Mammary epithelial cell (primary cell): ENCODE data around the gene SKAP2.

Experiments used
- CTCF ChIP-seq, 2 donors: IDR thresholded peaks in 1 of 2; conservative IDR thresholded peaks in 1 of 2; 2 replicates each; pipeline ENCODE4 v1.5.1; 2011 to 2012; ENCODE audit warnings: inconsistent platforms in 2 of 2, low read length in 2 of 2, mild to moderate bottlenecking in 2 of 2, control low read depth in 1 of 2, low read depth in 1 of 2; ENCODE audit not compliant: insufficient read depth in 1 of 2; ENCODE audit errors: extremely low read depth in 1 of 2
- EZH2 ChIP-seq: IDR thresholded peaks from 2 replicates; pipeline ENCODE4 v1.6.1; 2012; ENCODE audit warnings: low read length, inconsistent platforms, borderline replicate concordance

GRCh38 chr7:26850193-26850651 lies 14.2 kb downstream of the SKAP2 start:
- TF ChIP-seq CTCF (conservative IDR thresholded peaks at IDR 0.05 in 1 of 2, IDR thresholded peaks at IDR 0.05 in 1 of 2; ENCODE audit: extremely low read depth in 1 of 2, insufficient read depth in 1 of 2, low read depth in 1 of 2, low read length in 2 of 2) (no peak), EZH2 (no peak)
